D341Med (cell line): ENCODE data around the gene LMO1.

ENCODE experiments used
- DNase-seq: peaks from one replicate; pipeline ENCODE4 v3.0.0; 2012; ENCODE audit warnings: low spot score

LMO1 gene

DNA sequence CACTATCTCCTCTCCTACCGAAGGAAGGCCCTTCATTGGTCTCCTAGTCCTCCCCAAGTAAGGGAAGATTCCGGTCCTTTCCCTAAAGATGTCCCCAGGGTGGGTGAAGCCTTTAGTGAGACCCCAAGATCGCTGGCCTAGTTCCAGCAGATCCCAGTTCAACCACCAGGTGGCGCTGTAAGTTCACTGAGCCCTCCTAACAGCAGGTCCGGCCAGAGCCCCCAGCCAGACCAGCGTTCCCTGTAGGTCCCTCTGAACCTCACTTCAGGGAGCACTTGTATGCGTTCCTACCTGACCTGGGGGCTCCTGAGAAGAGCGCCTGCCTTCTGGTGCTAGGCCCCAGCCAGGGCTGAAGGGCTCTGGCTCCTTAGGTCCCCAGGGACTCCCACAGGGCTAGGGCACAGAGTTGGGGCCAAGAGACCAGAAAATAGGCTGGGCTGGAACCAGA, 38.1 kb downstream of the LMO1 start:
- peak; percentile 81 for DNase-seq

- no peak for DNase-seq
Observed at GRCh38 chr11:8224711-8225110, 39.0 kb downstream of the LMO1 start.

GRCh38 chr11:8224161-8224591, 39.5 kb downstream of the LMO1 start:
- DNase-seq: no peak

DNA sequence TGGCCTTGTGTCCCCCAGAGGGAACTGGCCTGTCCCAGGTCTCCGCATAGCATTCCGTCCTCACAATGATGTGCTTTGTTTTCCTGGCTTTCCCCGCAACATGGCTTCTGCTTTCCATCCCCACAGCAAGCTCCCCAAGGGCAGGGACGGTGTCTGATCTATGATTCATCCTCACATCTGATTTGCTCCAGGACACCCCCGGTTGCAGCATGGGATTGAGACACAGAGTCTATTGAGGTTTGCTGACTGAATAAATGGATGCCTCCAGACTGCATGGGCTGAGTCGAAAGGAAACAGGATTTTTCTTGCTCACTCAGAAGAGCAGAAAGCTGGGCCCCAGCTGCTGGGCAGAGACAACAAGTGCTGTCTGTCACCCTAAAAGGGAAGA, 40.2 kb downstream of the LMO1 start:
- DNase-seq: no peak

- DNase-seq: no peak
Observed at GRCh38 chr11:8222820-8223512, 40.7 kb downstream of the LMO1 start.

GRCh38 chr11:8221917-8222495, 41.7 kb downstream of the LMO1 start:
- DNase-seq: no peak

DNA sequence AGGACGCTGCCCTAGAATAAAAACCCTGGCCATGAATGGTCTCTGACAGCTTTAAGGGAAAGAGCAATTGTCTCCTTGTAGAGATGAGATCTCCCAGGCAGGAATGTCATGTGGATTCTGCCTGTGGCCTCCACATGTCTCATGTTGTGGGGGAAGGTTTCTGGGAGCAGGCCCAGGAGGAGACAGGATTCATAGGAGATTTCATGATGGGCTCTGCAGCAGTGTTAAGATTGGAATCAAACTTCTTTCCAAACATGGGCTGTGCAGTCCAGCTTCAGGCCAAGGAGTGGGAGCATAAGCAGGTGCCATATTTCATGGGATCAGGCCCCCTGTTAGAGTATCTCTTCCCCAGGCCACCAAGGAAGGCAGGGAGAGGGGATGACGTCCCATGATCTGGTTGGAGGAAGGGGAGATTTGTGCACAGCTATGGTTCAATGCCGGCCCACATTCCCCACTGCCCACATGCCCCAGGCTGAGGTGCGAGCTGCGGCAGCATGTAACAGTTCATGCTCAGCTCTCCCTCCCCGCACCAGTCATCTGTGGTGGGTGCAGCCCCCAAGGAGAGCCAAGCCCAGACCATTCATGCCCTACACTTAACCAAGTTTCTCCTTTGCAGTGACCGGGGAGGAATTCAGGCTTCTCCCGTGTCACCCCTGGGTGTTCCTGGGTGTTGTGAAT, 42.5 kb downstream of the LMO1 start:
- no peak for DNase-seq

GRCh38 chr11:8220261-8221045, 43.2 kb downstream of the LMO1 start:
- DNase-seq: no peak

DNA sequence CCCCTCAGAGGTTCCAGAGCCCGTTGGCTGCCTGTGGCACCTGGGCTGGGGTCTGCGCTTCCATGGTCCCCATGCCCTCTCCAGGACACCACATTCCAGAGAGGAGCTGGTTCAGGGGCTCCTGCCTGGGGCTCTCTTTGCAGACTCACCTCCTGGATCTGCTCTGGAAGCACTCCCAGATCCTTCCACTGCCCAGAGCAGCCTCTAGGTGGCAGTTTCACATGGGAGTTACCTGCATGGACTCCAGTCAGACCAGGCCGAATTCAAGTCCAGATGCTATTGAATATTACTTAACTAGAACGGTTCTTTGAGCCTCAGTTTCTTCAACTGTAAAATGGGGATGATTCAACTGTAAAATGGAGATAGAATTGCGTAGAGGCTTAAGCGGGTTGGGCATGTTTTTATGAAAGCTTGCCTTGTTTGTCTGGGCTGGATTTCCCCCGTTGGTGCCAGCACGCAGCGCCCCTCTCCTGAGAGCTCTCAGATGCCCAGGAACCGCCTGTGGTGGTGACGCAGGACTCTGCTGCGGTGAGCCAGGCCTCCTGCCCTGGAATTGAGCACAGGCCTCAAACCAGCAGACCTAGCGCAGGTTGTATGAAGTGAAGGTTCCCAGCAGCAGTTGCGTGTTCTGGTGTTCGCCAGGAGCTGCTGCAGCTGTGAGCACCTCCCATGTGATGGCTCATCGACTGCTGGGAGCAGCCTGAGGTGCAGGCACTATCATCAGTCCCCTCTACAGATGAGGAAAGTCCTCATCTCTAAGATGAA, 44.2 kb downstream of the LMO1 start:
- peak; percentile 74 for DNase-seq

DNA sequence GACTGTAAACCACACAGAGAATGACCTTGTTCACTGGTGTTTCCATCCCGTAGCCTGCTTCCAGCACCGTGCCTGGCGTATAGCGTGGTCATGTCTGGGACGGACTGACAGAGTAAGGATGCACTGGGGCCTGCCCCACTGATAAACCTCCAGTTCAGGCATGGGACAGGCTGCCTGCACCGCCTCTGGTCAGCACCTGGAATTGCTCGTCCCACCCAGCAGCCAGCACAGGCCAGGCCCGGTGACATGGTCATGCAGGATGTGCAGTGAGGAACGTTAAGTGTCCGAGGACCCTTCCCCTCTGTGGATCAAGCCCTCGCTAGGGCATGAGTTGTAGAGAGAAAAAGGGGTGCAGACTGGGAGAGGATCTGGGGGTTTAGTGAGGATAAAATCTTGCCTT, 44.8 kb downstream of the LMO1 start:
- no peak for DNase-seq

DNA sequence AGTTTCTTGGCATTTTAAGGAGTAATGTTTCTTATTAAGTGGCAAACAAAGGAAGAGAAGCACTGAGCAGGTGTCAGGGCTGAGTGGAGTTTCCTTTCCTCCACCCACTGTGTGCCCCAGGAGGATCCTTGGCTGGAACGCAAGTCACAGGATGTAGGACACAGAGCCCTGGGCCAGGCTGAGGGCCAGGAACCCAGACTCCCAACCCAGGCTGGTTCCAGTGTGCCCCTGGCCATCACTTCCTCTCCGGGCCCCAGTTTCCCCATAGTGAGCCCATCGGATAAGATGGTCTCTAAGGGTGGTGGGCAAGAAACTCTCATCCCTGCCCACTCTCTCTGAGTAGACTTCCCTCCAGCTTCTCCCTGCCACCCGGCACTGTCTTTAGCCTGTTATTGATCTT, 45.3 kb downstream of the LMO1 start:
- DNase-seq: no peak

DNA sequence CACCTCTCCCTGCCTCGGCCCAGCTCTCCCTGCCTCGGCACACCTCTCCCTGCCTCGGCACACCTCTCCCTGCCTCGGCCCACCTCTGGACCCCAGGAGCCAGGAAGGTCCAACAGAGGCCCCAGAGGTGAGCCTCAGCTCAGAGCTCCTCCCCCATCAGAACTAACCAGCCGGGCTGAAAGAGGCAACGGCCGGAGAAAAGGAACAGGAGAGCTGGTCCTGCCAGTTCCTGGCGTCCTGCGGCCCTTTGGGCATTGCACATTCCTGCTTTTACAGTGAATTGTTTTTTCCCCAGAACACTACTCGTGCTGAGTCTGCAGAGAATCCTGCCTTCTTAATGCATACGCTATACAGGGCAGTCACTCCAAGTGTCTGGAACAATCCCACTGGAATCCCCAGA, 45.8 kb downstream of the LMO1 start:
- DNase-seq: no peak

DNA sequence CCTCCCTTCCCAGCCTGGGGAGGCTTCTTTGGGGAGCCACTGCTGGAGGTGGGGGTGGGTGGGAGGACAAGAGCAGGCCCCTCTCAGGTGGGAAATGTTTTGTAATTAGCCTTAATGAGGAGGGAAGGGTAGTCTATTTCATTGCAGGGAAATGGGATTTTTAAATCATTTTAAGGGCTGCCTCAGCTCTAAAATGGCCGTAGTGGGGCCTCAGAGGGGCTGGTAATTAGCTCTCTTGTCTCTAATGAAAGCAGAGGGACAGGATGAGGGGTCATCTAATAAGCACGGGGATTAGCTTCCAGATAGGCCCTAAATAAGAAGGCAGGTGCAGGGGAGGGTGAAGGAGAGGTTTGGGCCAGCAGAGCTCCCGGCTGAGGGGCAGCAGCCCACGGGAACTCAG, 46.5 kb downstream of the LMO1 start:
- no peak for DNase-seq

GRCh38 chr11:8213376-8213775, 50.3 kb downstream of the LMO1 start:
- DNase-seq: no peak

DNA sequence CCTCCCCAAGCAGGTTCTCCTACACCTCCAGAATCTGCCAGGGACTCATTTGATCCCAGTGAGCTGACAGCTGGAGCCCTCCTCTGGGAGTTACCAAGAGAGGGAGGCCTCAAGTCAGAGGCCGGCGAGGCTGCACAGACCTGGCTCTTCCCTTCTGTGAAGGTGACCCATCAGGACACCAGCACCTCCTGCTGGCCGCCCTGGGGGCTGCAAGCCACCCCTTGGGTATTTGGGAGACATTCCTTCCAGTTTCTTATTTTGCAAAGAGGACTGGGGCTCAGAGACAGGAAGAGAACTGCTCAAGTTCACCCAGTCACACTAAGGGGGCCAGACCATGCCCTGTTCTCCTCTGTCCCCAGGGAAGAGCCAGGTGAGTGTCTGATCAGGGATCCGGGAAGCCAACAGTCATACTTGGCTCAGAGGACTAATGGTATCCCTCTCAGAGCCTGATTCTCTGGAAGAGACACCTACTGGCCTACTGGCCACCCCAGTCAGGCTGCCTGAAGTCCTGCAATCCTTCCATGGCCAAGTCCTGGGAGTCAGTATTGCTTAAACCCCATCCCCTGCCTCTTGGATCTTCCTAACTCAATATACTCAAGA, 54.4 kb downstream of the LMO1 start:
- DNase-seq: no peak

DNA sequence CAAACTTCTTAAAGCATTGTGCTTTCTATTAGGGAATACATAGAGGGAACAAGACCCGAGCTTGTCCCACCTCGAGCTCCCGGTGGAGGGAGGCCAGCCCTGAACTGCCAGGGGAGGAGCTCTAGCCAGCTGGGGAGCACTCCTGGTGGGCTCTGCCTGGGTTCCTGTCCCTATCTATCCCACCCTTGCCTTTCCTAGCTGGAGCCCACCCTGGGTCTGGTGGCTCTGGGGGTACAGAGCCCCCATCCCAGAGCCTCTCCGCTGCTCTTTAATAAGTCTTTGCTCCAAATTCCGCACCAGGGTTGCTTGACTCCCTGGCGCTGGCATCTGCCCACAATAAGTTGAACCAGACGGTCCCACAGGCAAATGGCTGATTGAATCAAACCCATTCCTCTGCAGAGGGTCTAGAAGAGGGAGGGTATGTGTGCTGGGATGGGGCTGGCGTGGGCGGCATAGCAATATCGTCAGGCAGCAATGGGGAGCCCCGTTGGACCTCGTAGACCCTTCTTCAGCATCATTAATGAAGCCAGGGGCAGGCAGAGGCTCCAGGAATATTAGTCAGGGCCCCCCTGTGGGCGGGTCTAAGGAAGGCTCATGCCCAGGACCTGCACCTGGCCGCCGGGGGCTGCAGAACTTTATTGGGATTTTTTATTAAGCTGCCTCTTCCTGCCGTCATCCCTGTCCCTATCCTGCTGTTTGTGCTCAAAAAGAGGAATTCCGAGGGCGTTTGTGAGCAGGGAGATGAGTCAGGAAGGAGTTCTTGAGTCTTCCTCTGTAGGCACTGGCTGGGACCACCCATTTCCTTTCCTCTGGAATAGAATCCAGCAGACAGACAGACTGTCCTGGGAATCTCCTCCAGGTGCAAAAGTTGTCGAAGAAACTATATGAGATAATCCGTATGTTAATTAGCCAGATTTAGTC, 56.3 kb downstream of the LMO1 start:
- no peak for DNase-seq

- no peak for DNase-seq
Observed at GRCh38 chr11:8206251-8207079, 57.2 kb downstream of the LMO1 start.

DNA sequence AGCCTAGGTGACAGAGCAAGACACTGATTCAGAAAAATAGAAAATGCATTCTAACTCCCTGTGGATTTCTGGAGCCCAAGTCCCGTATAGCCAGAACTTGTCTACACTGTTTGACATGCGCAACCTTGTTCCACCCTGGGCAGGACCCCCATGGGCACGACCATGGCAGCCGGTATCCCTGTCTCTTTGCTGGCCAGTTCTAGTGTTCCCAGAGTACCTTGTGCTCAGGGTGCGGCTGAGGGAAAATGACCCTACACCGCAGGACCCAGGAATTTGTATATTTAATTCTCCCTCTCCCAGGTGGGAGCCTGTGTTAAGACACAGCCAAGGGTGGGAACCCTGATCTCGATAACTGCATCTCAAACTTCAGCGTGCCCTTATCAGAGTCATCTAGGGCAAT, 58.1 kb downstream of the LMO1 start:
- no peak for DNase-seq

DNA sequence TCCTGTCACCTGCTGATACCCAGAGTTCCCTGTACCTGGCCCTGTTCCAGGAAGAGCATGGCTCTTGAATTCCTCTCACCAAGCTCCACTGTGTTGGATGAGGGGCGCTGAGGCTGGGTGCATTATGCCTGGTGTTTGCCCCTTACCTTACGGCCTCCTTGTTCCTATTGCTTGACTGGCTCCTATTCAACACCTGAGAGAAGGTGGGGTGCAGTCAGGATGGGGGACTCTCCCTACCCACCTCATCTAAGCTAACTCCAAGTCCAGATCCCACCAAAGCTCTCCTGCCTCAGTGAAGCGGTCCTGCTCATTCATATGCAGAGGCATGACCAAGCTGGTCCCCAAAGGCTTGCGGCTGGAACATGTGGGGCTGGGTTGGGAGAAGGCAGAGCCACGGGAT, 59.1 kb downstream of the LMO1 start:
- DNase-seq: no peak

DNA sequence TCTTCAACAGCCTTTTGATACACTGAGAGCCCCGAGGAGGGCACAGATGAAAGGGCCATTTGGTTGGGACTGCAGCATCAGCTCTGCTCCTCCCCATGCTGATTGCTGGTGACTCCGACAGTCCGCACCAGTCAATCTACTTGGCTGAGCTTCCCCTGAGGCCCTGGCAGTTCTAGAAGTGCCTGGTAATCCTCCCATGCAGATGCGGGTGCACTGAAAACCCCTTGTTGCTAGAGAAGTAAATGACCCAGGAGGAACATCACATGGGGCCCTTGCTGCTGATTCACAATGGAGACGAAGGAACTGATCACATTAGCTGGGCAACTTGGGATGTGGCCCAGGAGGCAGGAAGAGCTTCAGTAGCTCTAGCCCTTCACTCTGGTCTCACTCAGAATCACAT, 59.7 kb downstream of the LMO1 start:
- no peak for DNase-seq
